Measurements from ENCODE around the gene GDF2.

The GDF2 gene

DNA sequence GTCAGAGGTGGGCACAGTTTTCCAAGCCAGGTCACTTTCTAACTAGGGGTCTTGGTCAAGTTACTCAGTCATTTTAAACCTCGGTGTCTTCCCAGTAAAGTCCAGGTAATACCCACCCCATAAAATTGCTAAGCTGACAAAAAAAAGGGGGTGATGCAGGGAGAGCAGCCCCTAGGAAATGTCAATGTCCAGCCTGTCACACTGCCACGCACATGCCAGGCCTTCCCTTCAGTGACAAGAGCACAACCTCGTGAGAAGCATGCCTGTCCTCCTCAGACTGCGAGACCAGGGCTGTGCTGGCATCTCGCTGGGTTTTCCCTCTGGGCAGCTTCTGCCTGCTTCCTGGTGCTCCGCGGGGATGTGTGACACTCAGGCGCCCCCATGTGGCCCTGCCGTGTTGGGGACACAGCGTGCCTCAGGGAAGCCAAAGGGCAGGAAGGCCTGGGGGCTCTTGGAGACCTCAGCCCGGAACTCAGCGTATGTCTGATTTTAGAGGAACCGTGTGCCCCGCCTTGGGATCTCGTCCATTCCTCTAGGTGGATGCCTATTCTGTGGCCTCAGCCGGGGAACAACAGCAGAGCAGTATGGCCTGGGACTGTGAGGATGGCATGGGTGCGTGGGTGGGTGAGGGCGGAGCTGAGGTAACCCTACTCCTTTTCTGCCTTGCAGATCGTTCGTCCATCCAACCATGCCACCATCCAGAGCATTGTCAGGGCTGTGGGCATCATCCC is 10.2 kb upstream of the GDF2 start:
- no peak overlapping the region for H3K4me3 ChIP-seq (ENCODE audit: low read depth, low read length)
- TF ChIP-seq CTCF (IDR thresholded peaks at IDR 0.05; ENCODE audit: low read depth, low read length), result peak; percentile 93

GRCh38 chr10:47312663-47312995 is 9.6 kb upstream of the GDF2 start:
- no peak for TF ChIP-seq CTCF (IDR thresholded peaks at IDR 0.05; ENCODE audit: low read depth, low read length)
- H3K4me3 ChIP-seq (ENCODE audit: low read depth, low read length), result no peak overlapping the region

- TF ChIP-seq CTCF (IDR thresholded peaks at IDR 0.05; ENCODE audit: low read depth, low read length), result no peak
- H3K4me3 ChIP-seq (ENCODE audit: low read depth, low read length), result no peak overlapping the region
Measured at GRCh38 chr10:47314416-47314970, 7.8 kb upstream of the GDF2 start.

GRCh38 chr10:47315421-47315820 is 6.8 kb upstream of the GDF2 start:
- no peak overlapping the region for H3K4me3 ChIP-seq (ENCODE audit: low read depth, low read length)
- no peak for TF ChIP-seq CTCF (IDR thresholded peaks at IDR 0.05; ENCODE audit: low read depth, low read length)

DNA sequence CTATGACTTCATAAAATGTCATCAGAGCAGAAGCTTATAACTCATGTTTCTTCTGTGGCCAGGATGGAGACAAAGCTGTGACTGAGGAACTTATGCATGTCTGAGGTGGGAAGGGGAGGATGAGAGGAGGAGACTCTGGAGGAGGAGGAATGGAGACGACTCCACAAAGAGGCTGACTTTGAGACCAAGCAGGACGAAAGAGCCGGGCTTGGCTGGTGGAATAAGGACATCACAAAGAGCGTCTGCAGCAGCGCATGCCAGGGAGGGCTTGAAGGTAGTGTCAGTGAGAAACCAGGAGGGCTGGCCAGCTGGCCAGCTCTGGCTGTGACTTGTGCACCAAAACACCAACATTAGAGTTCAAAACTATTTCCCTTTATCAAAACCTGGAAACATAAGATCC is 6.1 kb upstream of the GDF2 start:
- no peak for TF ChIP-seq CTCF (IDR thresholded peaks at IDR 0.05; ENCODE audit: low read depth, low read length)

DNA sequence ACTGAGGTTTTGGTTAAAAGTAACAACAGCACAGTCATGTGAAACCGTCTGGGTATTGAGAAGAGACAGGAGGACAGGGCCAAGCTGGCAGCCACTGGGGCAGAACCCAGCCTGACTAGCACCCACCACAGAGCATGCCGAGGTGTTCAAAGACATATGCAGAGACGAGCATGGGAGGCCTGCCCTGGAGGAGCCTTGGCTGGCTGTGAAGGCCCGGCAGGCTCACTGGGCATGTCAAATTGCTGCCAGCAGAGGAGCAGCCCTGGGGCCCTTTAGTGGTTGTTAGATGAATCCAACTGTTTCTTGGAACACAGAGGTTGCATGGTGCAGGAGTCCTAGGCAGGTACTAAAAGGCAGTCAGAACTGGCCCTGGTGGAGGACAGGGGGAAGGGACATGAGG is 5.0 kb upstream of the GDF2 start:
- no peak for TF ChIP-seq CTCF (IDR thresholded peaks at IDR 0.05; ENCODE audit: low read depth, low read length)
- no peak overlapping the region for H3K4me3 ChIP-seq (ENCODE audit: low read depth, low read length)

More for the DNA sequence above, 6.1 kb upstream of the GDF2 start:
- no peak overlapping the region for H3K4me3 ChIP-seq (ENCODE audit: low read depth, low read length)

- no peak for TF ChIP-seq CTCF (IDR thresholded peaks at IDR 0.05; ENCODE audit: low read depth, low read length)
- no peak overlapping the region for H3K4me3 ChIP-seq (ENCODE audit: low read depth, low read length)
Measured at GRCh38 chr10:47318706-47319105, 3.5 kb upstream of the GDF2 start.

Measured in WI38 (cell line).